ENCODE measurements around the gene PLA2R1. TPM values are rescaled to one million over a fixed set of nuclear protein-coding genes. Genes with fewer than 3 reads are reported as not detected.

Gene PLA2R1
- total RNA-seq, 3 donors from 2014 or later (not counting 1 experiment from before 2014, with no cell fraction given), result not detected

- WGBS (ENCODE audit: insufficient coverage), result 87% methylated on average over 2 of the region's 2 CpGs
- no peaks in the 10 kb centered on the region for H3K36me3 ChIP-seq (ENCODE audit: control insufficient read depth, insufficient read depth, low read length)
Observed at GRCh38 chr2:160019374-160020090, 42.9 kb downstream of the PLA2R1 start.

GRCh38 chr2:160015746-160016145 lies 46.7 kb downstream of the PLA2R1 start:
- no peak overlapping the region for H3K27ac Mint-ChIP-seq
- WGBS (ENCODE audit: insufficient coverage), result 89% methylated on average over 5 of the region's 6 CpGs
- no peaks in the 10 kb centered on the region for H3K27me3 ChIP-seq (ENCODE audit: control insufficient read depth, insufficient read depth, low read length)
- no peaks in the 10 kb centered on the region for H3K36me3 Mint-ChIP-seq
- no peak for ATAC-seq
- H3K4me1 ChIP-seq (ENCODE audit: control insufficient read depth, insufficient read depth, low read length), result no peaks in the 10 kb centered on the region
- no peaks in the 10 kb centered on the region for H3K9me3 ChIP-seq (ENCODE audit: control insufficient read depth, insufficient read depth, low read length)
- DNase-seq, result no peak
- intact Hi-C loops (cut with micrococcal nuclease), result no loop called here
- H3K9me3 Mint-ChIP-seq, result no peaks in the 10 kb centered on the region
- H3K36me3 ChIP-seq (ENCODE audit: control insufficient read depth, insufficient read depth, low read length), result no peaks in the 10 kb centered on the region
- H3K4me3 Mint-ChIP-seq, result no peak overlapping the region
- H3K4me1 Mint-ChIP-seq, result no peaks in the 10 kb centered on the region
- peaks cover 5 to 31% of the 10 kb centered on the region in 2 donors for H3K27me3 Mint-ChIP-seq (ENCODE audit: low read depth in 2 of 2)
- H3K4me3 ChIP-seq (ENCODE audit: low read length), result no peak overlapping the region
- no peak for TF ChIP-seq CTCF (IDR thresholded peaks at IDR 0.05)
- H3K27ac ChIP-seq (ENCODE audit: low read length), result no peak overlapping the region

More at GRCh38 chr2:160019374-160020090, 42.9 kb downstream of the PLA2R1 start:
- intact Hi-C loops (cut with micrococcal nuclease), result no loop called here
- Histone ChIP-seq H3K9me3 (ENCODE audit: control insufficient read depth, insufficient read depth, low read length) (no peaks in the 10 kb centered on the region), H3K27me3 (ENCODE audit: control insufficient read depth, insufficient read depth, low read length) (no peaks in the 10 kb centered on the region), H3K27ac (ENCODE audit: low read length) (no peak overlapping the region), H3K4me3 (ENCODE audit: low read length) (no peak overlapping the region), H3K4me1 (ENCODE audit: control insufficient read depth, insufficient read depth, low read length) (no peaks in the 10 kb centered on the region)
- TF ChIP-seq CTCF (IDR thresholded peaks at IDR 0.05), result no peak
- Mint-ChIP-seq H3K9me3 (no peaks in the 10 kb centered on the region), H3K27ac (no peak overlapping the region), H3K36me3 (no peaks in the 10 kb centered on the region), H3K4me3 (no peak overlapping the region), H3K4me1 (no peaks in the 10 kb centered on the region), H3K27me3 (ENCODE audit: low read depth in 2 of 2) (peaks cover 3 to 26% of the 10 kb centered on the region in 2 donors)
- DNase-seq (no peak), ATAC-seq (no peak)

- no peak for DNase-seq
- no peaks in the 10 kb centered on the region for H3K4me1 Mint-ChIP-seq
Observed at GRCh38 chr2:160014227-160014626, 48.2 kb downstream of the PLA2R1 start.

More at GRCh38 chr2:160014227-160014626, 48.2 kb downstream of the PLA2R1 start:
- Histone ChIP-seq H3K27ac (ENCODE audit: low read length) (no peak overlapping the region), H3K4me3 (ENCODE audit: low read length) (no peak overlapping the region), H3K4me1 (ENCODE audit: control insufficient read depth, insufficient read depth, low read length) (no peaks in the 10 kb centered on the region), H3K9me3 (ENCODE audit: control insufficient read depth, insufficient read depth, low read length) (no peaks in the 10 kb centered on the region), H3K27me3 (ENCODE audit: control insufficient read depth, insufficient read depth, low read length) (no peaks in the 10 kb centered on the region), H3K36me3 (ENCODE audit: control insufficient read depth, insufficient read depth, low read length) (no peaks in the 10 kb centered on the region)
- H3K36me3 Mint-ChIP-seq, result no peaks in the 10 kb centered on the region
- intact Hi-C loops (cut with micrococcal nuclease), result no loop called here
- no peak overlapping the region for H3K27ac Mint-ChIP-seq
- peaks cover 5 to 29% of the 10 kb centered on the region in 2 donors for H3K27me3 Mint-ChIP-seq (ENCODE audit: low read depth in 2 of 2)
- H3K9me3 Mint-ChIP-seq, result no peaks in the 10 kb centered on the region
- no peak for ATAC-seq
- TF ChIP-seq CTCF (IDR thresholded peaks at IDR 0.05), result no peak
- no peak overlapping the region for H3K4me3 Mint-ChIP-seq
- WGBS (ENCODE audit: insufficient coverage), result 66% methylated on average over 2 of the region's 2 CpGs
